ENCODE results near the gene MLLT3.

MLLT3 gene

GRCh38 chr9:20557285-20557684 lies 65.0 kb downstream of the MLLT3 start:
- no peak for DNase-seq (ENCODE audit: low read depth)

GRCh38 chr9:20553558-20554149 lies 68.6 kb downstream of the MLLT3 start:
- no peak for DNase-seq (ENCODE audit: low read depth)

GRCh38 chr9:20552874-20553557 lies 69.3 kb downstream of the MLLT3 start:
- no peak for DNase-seq (ENCODE audit: low read depth)

- DNase-seq (ENCODE audit: low read depth), result no peak
Observed at GRCh38 chr9:20551835-20552234, 70.5 kb downstream of the MLLT3 start.

GRCh38 chr9:20551236-20551635 lies 71.1 kb downstream of the MLLT3 start:
- no peak for DNase-seq (ENCODE audit: low read depth)

- no peak for DNase-seq (ENCODE audit: low read depth)
Observed at GRCh38 chr9:20550326-20550725, 72.0 kb downstream of the MLLT3 start.

GRCh38 chr9:20549053-20549452 lies 73.2 kb downstream of the MLLT3 start:
- DNase-seq (ENCODE audit: low read depth), result no peak

GRCh38 chr9:20545023-20545622 lies 77.2 kb downstream of the MLLT3 start:
- no peak for DNase-seq (ENCODE audit: low read depth)

- DNase-seq (ENCODE audit: low read depth), result no peak
Observed at GRCh38 chr9:20540169-20540863, 82.0 kb downstream of the MLLT3 start.

- no peak for DNase-seq (ENCODE audit: low read depth)
Observed at GRCh38 chr9:20538956-20539355, 83.3 kb downstream of the MLLT3 start.

- DNase-seq (ENCODE audit: low read depth), result no peak
Observed at GRCh38 chr9:20538092-20538491, 84.2 kb downstream of the MLLT3 start.

GRCh38 chr9:20537294-20537693 lies 85.0 kb downstream of the MLLT3 start:
- no peak for DNase-seq (ENCODE audit: low read depth)

- DNase-seq (ENCODE audit: low read depth), result no peak
Observed at GRCh38 chr9:20532584-20532983, 89.7 kb downstream of the MLLT3 start.

- no peak for DNase-seq (ENCODE audit: low read depth)
Observed at GRCh38 chr9:20529837-20530236, 92.5 kb downstream of the MLLT3 start.

- no peak for DNase-seq (ENCODE audit: low read depth)
Observed at GRCh38 chr9:20528253-20528652, 94.0 kb downstream of the MLLT3 start.

GRCh38 chr9:20526500-20527319 lies 95.6 kb downstream of the MLLT3 start:
- no peak for DNase-seq (ENCODE audit: low read depth)

- DNase-seq (ENCODE audit: low read depth), result no peak
Observed at GRCh38 chr9:20524776-20525175, 97.5 kb downstream of the MLLT3 start.

GRCh38 chr9:20518737-20519136 lies 103.6 kb downstream of the MLLT3 start:
- DNase-seq (ENCODE audit: low read depth), result no peak

- no peak for DNase-seq (ENCODE audit: low read depth)
Observed at GRCh38 chr9:20513126-20513913, 109.0 kb downstream of the MLLT3 start.

GRCh38 chr9:20512636-20513035 lies 109.7 kb downstream of the MLLT3 start:
- DNase-seq (ENCODE audit: low read depth), result no peak

- DNase-seq (ENCODE audit: low read depth), result no peak
Observed at GRCh38 chr9:20512106-20512505, 110.2 kb downstream of the MLLT3 start.
